Measurements from ENCODE around the gene DCT. TPM values are rescaled to one million over a fixed set of nuclear protein-coding genes. Genes with fewer than 3 reads are reported as not detected.

DCT gene
- total and polyA plus RNA-seq, 4 donors = 0.39 to 2.0 (median 0.85) TPM

DNA sequence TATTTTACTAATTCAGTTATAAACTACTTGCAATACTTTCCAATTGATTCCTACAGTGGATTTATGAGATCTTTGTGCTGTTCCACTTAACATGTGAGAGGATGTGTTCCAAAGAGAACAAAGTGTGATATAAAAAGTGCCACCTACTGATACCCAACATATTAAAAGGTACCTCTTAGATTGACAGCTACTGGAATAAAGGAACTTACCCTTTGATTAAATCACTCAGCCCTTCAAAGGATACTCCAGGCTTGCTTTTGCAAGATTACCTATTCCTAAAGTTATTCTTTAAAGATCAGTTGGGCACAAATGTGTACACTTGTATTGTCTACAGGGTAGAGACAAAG is 65.9 kb downstream of the DCT start:
- no peak overlapping the region for H3K27ac ChIP-seq (ENCODE audit: low read depth, low read length)
- no peak for DNase-seq (ENCODE audit: low read depth in 4 of 6, low spot score in 6 of 6)
- H3K9me3 ChIP-seq (ENCODE audit: control insufficient read depth, insufficient read depth, low read length) = peaks cover 2% of the 10 kb centered on the region
- no peaks in the 10 kb centered on the region for H3K4me1 ChIP-seq (ENCODE audit: control insufficient read depth, insufficient read depth, low read length)
- no peaks in the 10 kb centered on the region for H3K36me3 ChIP-seq (ENCODE audit: control insufficient read depth, insufficient read depth, low read length)
- no peaks in the 10 kb centered on the region for H3K27me3 ChIP-seq (ENCODE audit: control insufficient read depth, insufficient read depth, low read length)
- H3K4me3 ChIP-seq (ENCODE audit: low read depth, low read length) = no peak overlapping the region

DNA sequence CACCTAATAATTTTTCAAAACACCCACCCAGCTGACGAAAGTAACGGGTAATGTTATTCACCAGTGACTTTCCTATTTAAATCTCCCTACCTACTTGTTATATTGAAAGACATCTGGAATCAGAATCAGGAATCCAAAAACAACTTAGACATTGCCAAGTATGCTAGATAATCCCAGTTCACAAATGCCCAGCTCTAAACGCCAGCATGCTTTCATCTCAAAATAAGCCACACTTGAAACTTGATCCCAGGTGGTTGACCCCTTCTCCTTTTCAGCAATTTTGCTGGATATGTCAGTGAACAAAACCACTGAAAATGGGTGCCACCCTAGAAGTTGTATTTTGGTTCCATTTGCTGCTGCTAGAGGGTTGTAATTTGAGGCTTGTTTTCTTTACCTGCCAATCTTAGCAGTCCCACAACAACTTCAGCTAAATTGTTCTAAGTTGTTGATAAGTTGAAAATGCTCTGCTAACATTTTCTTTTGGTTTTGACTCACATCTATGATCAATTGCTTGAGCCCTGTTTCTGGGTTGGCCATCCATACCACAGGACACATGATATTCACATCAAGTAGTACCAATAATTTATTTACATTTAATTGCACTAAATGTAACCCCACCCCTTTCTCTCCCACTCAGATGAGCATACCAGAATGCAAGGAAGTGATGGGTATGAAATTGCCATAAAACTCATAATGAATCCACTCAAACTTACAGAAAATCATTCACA is 66.4 kb downstream of the DCT start:
- Histone ChIP-seq H3K27me3 (ENCODE audit: control insufficient read depth, insufficient read depth, low read length) (no peaks in the 10 kb centered on the region), H3K36me3 (ENCODE audit: control insufficient read depth, insufficient read depth, low read length) (no peaks in the 10 kb centered on the region), H3K4me3 (ENCODE audit: low read depth, low read length) (no peak overlapping the region), H3K9me3 (ENCODE audit: control insufficient read depth, insufficient read depth, low read length) (peaks cover 2% of the 10 kb centered on the region), H3K27ac (ENCODE audit: low read depth, low read length) (no peak overlapping the region), H3K4me1 (ENCODE audit: control insufficient read depth, insufficient read depth, low read length) (no peaks in the 10 kb centered on the region)
- WGBS (ENCODE audit: insufficient coverage) = no CpG with 5 or more reads among the region's 3 CpGs
- DNase-seq (ENCODE audit: low read depth in 4 of 6, low spot score in 6 of 6) = no peak

DNA sequence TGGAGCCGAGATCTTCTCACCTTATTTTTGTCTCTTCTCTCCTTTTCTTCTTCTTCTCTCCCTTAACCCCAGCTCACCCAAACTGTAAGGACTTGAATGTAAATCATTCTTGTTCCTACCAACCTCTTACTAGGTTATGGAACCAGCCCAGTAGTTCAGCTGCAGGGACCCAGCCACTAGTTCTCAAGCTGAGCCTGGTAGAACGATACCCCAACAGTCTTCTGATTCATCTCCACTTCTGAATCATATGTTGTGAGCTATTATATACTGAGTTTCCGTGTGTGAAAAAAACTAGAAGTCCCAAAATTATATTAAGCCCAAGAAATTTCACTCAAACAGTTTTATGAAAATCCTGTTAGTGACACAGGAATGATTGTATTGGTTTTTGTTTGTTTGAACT is 67.7 kb downstream of the DCT start:
- Histone ChIP-seq H3K4me1 (ENCODE audit: control insufficient read depth, insufficient read depth, low read length) (no peaks in the 10 kb centered on the region), H3K9me3 (ENCODE audit: control insufficient read depth, insufficient read depth, low read length) (no peaks in the 10 kb centered on the region), H3K27me3 (ENCODE audit: control insufficient read depth, insufficient read depth, low read length) (no peaks in the 10 kb centered on the region), H3K4me3 (ENCODE audit: low read depth, low read length) (no peak overlapping the region), H3K36me3 (ENCODE audit: control insufficient read depth, insufficient read depth, low read length) (no peaks in the 10 kb centered on the region), H3K27ac (ENCODE audit: low read depth, low read length) (no peak overlapping the region)
- DNase-seq (ENCODE audit: low read depth in 4 of 6, low spot score in 6 of 6) = no peak
- WGBS (ENCODE audit: insufficient coverage) = 0% methylated on average over 1 of the region's 3 CpGs

DNA sequence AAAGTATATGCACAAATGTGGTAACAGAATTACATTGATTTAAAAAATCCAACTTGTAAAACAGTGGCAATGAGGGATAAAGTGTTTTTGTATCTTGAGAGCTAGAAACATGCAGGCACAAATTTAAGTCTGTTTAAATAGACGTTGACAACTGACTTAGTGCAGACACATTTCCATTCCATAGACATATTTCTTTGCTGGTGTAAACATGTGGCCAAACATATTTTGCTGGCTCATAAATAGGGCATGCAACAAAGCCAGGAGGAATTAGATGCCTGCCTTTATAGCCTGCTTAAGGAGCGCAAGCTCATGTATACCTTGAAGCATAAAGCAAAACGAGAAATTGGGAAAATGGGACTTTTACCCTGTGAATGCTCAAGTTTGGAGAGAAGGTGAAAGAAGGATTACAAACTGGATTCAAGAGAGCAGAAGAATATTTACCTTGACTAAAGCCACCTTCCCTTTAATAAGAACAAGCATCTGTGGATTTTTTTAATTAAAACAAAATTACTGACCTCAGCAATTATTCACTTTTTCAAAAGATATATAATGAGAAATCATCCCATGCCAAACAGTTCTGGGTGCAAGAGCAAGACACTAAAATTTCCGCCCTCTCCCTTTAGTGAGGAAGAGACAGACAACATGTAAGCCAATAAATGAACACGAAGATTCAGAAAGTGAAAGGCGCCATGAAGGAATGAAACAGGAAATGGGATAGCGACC is 71.0 kb downstream of the DCT start:
- Histone ChIP-seq H3K9me3 (ENCODE audit: control insufficient read depth, insufficient read depth, low read length) (no peaks in the 10 kb centered on the region), H3K36me3 (ENCODE audit: control insufficient read depth, insufficient read depth, low read length) (no peaks in the 10 kb centered on the region), H3K4me3 (ENCODE audit: low read depth, low read length) (no peak overlapping the region), H3K27me3 (ENCODE audit: control insufficient read depth, insufficient read depth, low read length) (no peaks in the 10 kb centered on the region), H3K4me1 (ENCODE audit: control insufficient read depth, insufficient read depth, low read length) (no peaks in the 10 kb centered on the region), H3K27ac (ENCODE audit: low read depth, low read length) (no peak overlapping the region)
- 94% methylated on average over 4 of the region's 7 CpGs for WGBS (ENCODE audit: insufficient coverage)
- no peak for DNase-seq (ENCODE audit: low read depth in 4 of 6, low spot score in 6 of 6)

DNA sequence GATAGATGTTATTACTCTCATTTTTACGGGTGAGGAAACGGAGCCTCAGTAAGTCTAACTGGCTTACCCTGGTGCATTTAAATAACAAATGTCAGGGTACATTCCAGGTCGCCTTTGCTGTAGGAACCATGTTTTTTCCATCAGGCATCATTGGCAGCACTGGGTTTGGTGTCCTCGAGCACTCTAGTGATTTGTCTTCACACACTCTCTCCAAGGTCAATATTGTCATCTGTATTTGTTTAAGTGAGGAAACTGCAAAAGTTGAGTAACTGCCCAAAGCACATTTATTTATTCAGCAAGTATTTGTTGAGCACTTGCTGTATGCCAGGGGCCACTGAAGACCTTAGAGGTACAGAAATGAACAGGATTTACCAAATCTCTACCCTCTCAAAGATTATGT is 78.6 kb downstream of the DCT start:
- Histone ChIP-seq H3K27me3 (ENCODE audit: control insufficient read depth, insufficient read depth, low read length) (no peaks in the 10 kb centered on the region), H3K27ac (ENCODE audit: low read depth, low read length) (no peak overlapping the region), H3K4me1 (ENCODE audit: control insufficient read depth, insufficient read depth, low read length) (no peaks in the 10 kb centered on the region), H3K4me3 (ENCODE audit: low read depth, low read length) (no peak overlapping the region), H3K36me3 (ENCODE audit: control insufficient read depth, insufficient read depth, low read length) (no peaks in the 10 kb centered on the region), H3K9me3 (ENCODE audit: control insufficient read depth, insufficient read depth, low read length) (no peaks in the 10 kb centered on the region)
- WGBS (ENCODE audit: insufficient coverage) = 95% methylated on average over 2 of the region's 4 CpGs
- no peak for DNase-seq (ENCODE audit: low read depth in 4 of 6, low spot score in 6 of 6)

DNA sequence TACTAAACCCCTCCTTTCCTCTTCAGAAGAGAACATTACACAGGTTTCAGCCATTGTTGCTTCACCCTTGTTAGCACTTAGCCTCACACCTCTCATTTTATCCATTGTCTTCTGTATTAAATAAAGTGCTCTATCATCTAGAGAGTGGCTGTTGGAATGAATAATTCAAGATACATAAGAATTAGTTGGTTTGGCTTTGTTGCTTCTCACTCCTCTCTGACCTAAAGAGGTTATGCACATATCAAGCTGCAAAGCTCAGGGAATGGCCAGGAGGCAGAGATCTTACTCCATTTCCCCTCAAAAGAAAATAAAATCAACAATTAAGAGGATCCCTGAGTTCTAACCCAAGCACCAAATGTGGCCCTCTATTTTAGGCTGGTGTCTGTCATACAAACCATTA is 79.7 kb downstream of the DCT start:
- DNase-seq (ENCODE audit: low read depth in 4 of 6, low spot score in 6 of 6) = no peak
- Histone ChIP-seq H3K27me3 (ENCODE audit: control insufficient read depth, insufficient read depth, low read length) (no peaks in the 10 kb centered on the region), H3K4me1 (ENCODE audit: control insufficient read depth, insufficient read depth, low read length) (no peaks in the 10 kb centered on the region), H3K9me3 (ENCODE audit: control insufficient read depth, insufficient read depth, low read length) (no peaks in the 10 kb centered on the region), H3K36me3 (ENCODE audit: control insufficient read depth, insufficient read depth, low read length) (no peaks in the 10 kb centered on the region), H3K27ac (ENCODE audit: low read depth, low read length) (no peak overlapping the region), H3K4me3 (ENCODE audit: low read depth, low read length) (no peak overlapping the region)

DNA sequence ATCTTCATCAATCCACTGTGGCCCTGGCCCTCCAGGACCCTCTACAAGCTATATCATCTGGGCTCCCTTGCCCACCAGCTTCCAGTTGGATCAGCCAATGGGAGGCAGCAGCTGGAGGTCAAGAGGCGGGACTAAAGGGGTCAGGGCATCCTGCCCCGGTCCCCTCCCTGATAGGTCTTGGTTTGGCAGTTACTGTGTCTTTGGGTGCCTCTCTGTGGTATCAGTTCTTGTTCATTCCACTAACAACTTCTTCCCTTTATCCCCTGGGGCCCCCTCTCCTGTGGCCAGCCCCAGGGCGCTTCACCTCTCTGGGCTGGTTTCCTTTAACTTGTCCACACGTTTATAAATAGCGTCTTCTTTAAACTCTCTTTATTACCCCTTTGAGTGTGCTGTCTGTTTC is 83.6 kb downstream of the DCT start:
- no peak for DNase-seq (ENCODE audit: low read depth in 4 of 6, low spot score in 6 of 6)
- WGBS (ENCODE audit: insufficient coverage) = 100% methylated on average over 2 of the region's 5 CpGs
- no peak overlapping the region for H3K4me3 ChIP-seq (ENCODE audit: low read depth, low read length)
- no peaks in the 10 kb centered on the region for H3K4me1 ChIP-seq (ENCODE audit: control insufficient read depth, insufficient read depth, low read length)
- no peaks in the 10 kb centered on the region for H3K9me3 ChIP-seq (ENCODE audit: control insufficient read depth, insufficient read depth, low read length)
- H3K27me3 ChIP-seq (ENCODE audit: control insufficient read depth, insufficient read depth, low read length) = no peaks in the 10 kb centered on the region
- H3K36me3 ChIP-seq (ENCODE audit: control insufficient read depth, insufficient read depth, low read length) = no peaks in the 10 kb centered on the region
- H3K27ac ChIP-seq (ENCODE audit: low read depth, low read length) = no peak overlapping the region

DNA sequence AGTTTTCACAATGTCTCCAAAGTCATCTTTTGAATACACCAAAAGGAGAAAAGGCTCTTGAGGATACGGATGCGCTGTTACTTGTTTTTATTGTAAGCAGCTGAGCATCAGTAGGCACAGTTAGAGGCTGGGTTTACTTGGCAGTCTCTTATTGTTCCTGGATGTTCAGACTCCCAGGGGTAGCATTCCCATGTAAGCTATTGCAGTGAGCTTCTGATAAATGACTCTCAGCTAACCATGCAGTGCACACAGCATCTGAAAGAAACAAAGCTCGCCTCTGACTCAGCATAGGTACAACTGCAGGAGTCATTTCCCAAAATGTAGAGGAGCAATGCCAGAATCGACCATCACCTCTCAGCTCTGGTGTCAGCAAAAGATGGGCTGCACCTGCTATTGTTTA is 84.8 kb downstream of the DCT start:
- Histone ChIP-seq H3K9me3 (ENCODE audit: control insufficient read depth, insufficient read depth, low read length) (no peaks in the 10 kb centered on the region), H3K27ac (ENCODE audit: low read depth, low read length) (no peak overlapping the region), H3K4me3 (ENCODE audit: low read depth, low read length) (no peak overlapping the region), H3K4me1 (ENCODE audit: control insufficient read depth, insufficient read depth, low read length) (no peaks in the 10 kb centered on the region), H3K27me3 (ENCODE audit: control insufficient read depth, insufficient read depth, low read length) (no peaks in the 10 kb centered on the region), H3K36me3 (ENCODE audit: control insufficient read depth, insufficient read depth, low read length) (no peaks in the 10 kb centered on the region)
- WGBS (ENCODE audit: insufficient coverage) = 36% methylated on average over 4 of the region's 4 CpGs
- DNase-seq (ENCODE audit: low read depth in 4 of 6, low spot score in 6 of 6) = peak in 2 of 6 donors; percentile 40 to 96

DNA sequence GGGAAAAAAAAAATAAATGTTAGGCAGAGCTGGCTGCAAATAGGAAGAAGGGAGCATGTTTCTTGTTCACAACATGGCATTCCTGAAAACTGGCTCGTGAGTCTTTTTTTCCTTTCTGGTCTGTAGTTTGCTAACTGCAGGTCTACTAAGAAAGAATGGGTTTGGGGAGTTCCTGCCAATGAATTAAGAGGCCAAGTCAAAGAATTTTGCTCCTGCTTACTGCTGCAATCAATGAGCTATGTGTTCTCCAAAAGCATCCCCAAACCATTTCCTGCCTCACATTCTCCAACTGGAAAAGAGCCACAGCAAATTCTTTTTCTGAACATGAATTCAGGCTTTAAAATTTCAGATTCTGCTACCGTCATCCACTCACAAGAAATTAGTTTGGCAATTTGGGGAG is 88.6 kb downstream of the DCT start:
- Histone ChIP-seq H3K27ac (ENCODE audit: low read depth, low read length) (no peak overlapping the region), H3K4me3 (ENCODE audit: low read depth, low read length) (no peak overlapping the region), H3K36me3 (ENCODE audit: control insufficient read depth, insufficient read depth, low read length) (no peaks in the 10 kb centered on the region), H3K27me3 (ENCODE audit: control insufficient read depth, insufficient read depth, low read length) (no peaks in the 10 kb centered on the region), H3K9me3 (ENCODE audit: control insufficient read depth, insufficient read depth, low read length) (no peaks in the 10 kb centered on the region), H3K4me1 (ENCODE audit: control insufficient read depth, insufficient read depth, low read length) (no peaks in the 10 kb centered on the region)
- no peak for DNase-seq (ENCODE audit: low read depth in 4 of 6, low spot score in 6 of 6)
- WGBS (ENCODE audit: insufficient coverage) = 0% methylated on average over 1 of the region's 2 CpGs

DNA sequence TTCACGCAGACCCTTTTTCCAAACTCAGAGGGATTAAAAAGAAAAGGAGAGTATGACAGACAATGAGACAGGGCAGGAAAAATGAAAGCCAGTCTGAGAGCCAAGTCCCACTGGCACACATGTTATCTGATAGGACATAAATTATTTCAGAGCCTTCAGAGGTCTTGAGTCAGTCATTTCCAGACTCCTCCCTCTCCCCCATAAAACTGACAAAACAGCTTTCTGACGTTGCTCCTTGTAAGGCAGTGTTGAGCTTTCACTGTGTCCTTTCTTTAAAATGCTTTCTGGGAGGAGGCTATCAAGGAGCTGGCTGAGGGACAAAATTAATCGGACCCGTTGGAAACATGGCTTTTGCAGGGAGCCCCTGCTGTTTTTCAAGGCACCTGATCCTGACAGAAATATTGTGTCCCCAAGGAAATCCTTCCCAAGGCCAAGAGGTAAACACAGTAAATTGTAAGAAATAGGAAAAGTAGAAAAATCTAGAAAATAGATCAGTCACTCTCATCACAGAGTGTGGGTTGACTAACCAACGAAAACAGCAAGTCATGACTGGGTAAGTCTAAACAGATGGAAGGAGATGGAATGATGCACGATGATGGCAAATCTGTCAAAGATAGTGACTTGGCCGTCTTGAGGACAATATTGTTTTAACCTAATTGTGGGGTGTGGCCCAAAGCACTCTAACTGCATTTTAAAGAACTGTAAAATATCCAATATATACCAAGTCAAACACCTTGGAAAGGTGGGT is 89.7 kb downstream of the DCT start:
- DNase-seq (ENCODE audit: low read depth in 4 of 6, low spot score in 6 of 6) = no peak
- H3K27ac ChIP-seq (ENCODE audit: low read depth, low read length) = no peak overlapping the region
- H3K9me3 ChIP-seq (ENCODE audit: control insufficient read depth, insufficient read depth, low read length) = no peaks in the 10 kb centered on the region
- H3K36me3 ChIP-seq (ENCODE audit: control insufficient read depth, insufficient read depth, low read length) = no peaks in the 10 kb centered on the region
- H3K4me1 ChIP-seq (ENCODE audit: control insufficient read depth, insufficient read depth, low read length) = no peaks in the 10 kb centered on the region
- H3K4me3 ChIP-seq (ENCODE audit: low read depth, low read length) = no peak overlapping the region
- WGBS (ENCODE audit: insufficient coverage) = 67% methylated on average over 3 of the region's 7 CpGs
- H3K27me3 ChIP-seq (ENCODE audit: control insufficient read depth, insufficient read depth, low read length) = no peaks in the 10 kb centered on the region

Measured in spinal cord (tissue), 10 donors.